Inferior parietal cortex (tissue), 1 donor: ENCODE results near the gene P2RX6.
A peak's percentile ranks its signal among the peaks of the same experiment; 100 is the strongest.
"Not testable (repeated sequence)": the region's sequence is repeated elsewhere in the genome, so short reads cannot be mapped to it uniquely, and the experiment has no call there.

Experiments used
- DNase-seq: peaks from one replicate; pipeline ENCODE4 v3.0.0-alpha.2; 2016; ENCODE audit errors: extremely low spot score

P2RX6 gene

GRCh38 chr22:21031545-21032036 lies 16.6 kb downstream of the P2RX6 start:
- no peak for DNase-seq

- DNase-seq, result no peak
Observed at GRCh38 chr22:21032037-21032867, 17.3 kb downstream of the P2RX6 start, which contains the start of gene SLC7A4. Gene SLC7A4 (minus strand): TSS chr22:21032561. CDS start chr22:21031812, 749 bp downstream.

- DNase-seq, result no peak
Observed at GRCh38 chr22:21032868-21033688, 18.1 kb downstream of the P2RX6 start.

- DNase-seq, result no peak
Observed at GRCh38 chr22:21033895-21034294, 18.9 kb downstream of the P2RX6 start.

- no peak for DNase-seq
Observed at GRCh38 chr22:21034989-21035388, 20.0 kb downstream of the P2RX6 start.

- DNase-seq, result no peak
Observed at GRCh38 chr22:21038405-21038804, 23.4 kb downstream of the P2RX6 start.

- not testable (repeated sequence) for DNase-seq
Observed at GRCh38 chr22:21039158-21039557, 24.2 kb downstream of the P2RX6 start.

- DNase-seq, result no peak
Observed at GRCh38 chr22:21041937-21042336, 27.0 kb downstream of the P2RX6 start.

- no peak for DNase-seq
Observed at GRCh38 chr22:21042978-21043859, 28.3 kb downstream of the P2RX6 start.

GRCh38 chr22:21043860-21044535 lies 29.0 kb downstream of the P2RX6 start:
- DNase-seq, result no peak

- DNase-seq, result no peak
Observed at GRCh38 chr22:21044931-21045584, 30.1 kb downstream of the P2RX6 start.

GRCh38 chr22:21045585-21046294 lies 30.8 kb downstream of the P2RX6 start, which contains the start of gene LRRC74B:
Gene LRRC74B (plus strand): TSS chr22:21045946. CDS start chr22:21045987, 41 bp downstream.
- peak; percentile 92 for DNase-seq

- DNase-seq, result no peak
Observed at GRCh38 chr22:21047035-21047661, 32.2 kb downstream of the P2RX6 start.

- no peak for DNase-seq
Observed at GRCh38 chr22:21047730-21048129, 32.8 kb downstream of the P2RX6 start.

GRCh38 chr22:21048448-21048847 lies 33.5 kb downstream of the P2RX6 start:
- DNase-seq, result not testable (repeated sequence)

GRCh38 chr22:21048965-21049364 lies 34.0 kb downstream of the P2RX6 start:
- not testable (repeated sequence) for DNase-seq

- no peak for DNase-seq
Observed at GRCh38 chr22:21051145-21051830, 36.3 kb downstream of the P2RX6 start.

- no peak for DNase-seq
Observed at GRCh38 chr22:21051831-21052400, 37.0 kb downstream of the P2RX6 start.
